Calu3 (cell line): ENCODE results near the gene NSFL1C. TPM values are rescaled to one million over a fixed set of nuclear protein-coding genes. Genes with fewer than 3 reads are reported as not detected.

ENCODE experiments used
- BruUV-seq: library from RNA; stranded (reverse); fragments of 400-500 nt; replicated peaks from 2 replicates; lab custom pipeline; 2021; lab: Mats Ljungman, UMichigan
- CTCF ChIA-PET: fragments of 300-600 bp; sonication (Branson Sonifier 250); formaldehyde crosslinking; loops from one replicate; lab custom pipeline; 2022; ENCODE audit warnings: antibody characterized with exemption; lab: Charles Lee
- DNase-seq: peaks from one replicate; pipeline ENCODE4 v3.0.0; 2022
- H3K27ac Mint-ChIP-seq: one replicate; pipeline ENCODE4 v1.8.0; 2022; ENCODE audit warnings: mixed read lengths; ENCODE audit not compliant: unreplicated experiment
- H3K27me3 Mint-ChIP-seq: one replicate; pipeline ENCODE4 v1.8.0; 2022; ENCODE audit warnings: mixed read lengths; ENCODE audit not compliant: unreplicated experiment
- H3K36me3 Mint-ChIP-seq: one replicate; pipeline ENCODE4 v1.8.0; 2022; ENCODE audit warnings: mild to moderate bottlenecking, moderate library complexity, mixed read lengths; ENCODE audit not compliant: insufficient read depth, unreplicated experiment
- H3K4me1 Mint-ChIP-seq: one replicate; pipeline ENCODE4 v1.8.0; 2022; ENCODE audit warnings: mild to moderate bottlenecking, low read depth, mixed read lengths; ENCODE audit not compliant: unreplicated experiment
- H3K4me3 Mint-ChIP-seq: one replicate; pipeline ENCODE4 v1.8.0; 2022; ENCODE audit warnings: mild to moderate bottlenecking, low read depth, moderate library complexity, mixed read lengths; ENCODE audit not compliant: unreplicated experiment
- H3K9me3 Mint-ChIP-seq: one replicate; pipeline ENCODE4 v1.8.0; 2022; ENCODE audit warnings: low read depth, mixed read lengths; ENCODE audit not compliant: unreplicated experiment
- intact Hi-C: fragments of 100-400 bp; cut with micrococcal nuclease; formaldehyde crosslinking; loops from one replicate; pipeline ENCODE4 v1.10.0; 2022; ENCODE audit not compliant: unreplicated experiment
- total RNA-seq: library from RNA; stranded (reverse); gene quantifications from 2 replicates; pipeline ENCODE4 v1.2.3, GENCODE V29; 2022
- TF ChIP-seq, protein P1 (sequence below): fragments of 200-600 bp; IDR thresholded peaks from one replicate; pipeline ENCODE4 v1.8.0; 2022; ENCODE audit warnings: antibody characterized with exemption; ENCODE audit not compliant: unreplicated experiment

NSFL1C gene
- total RNA-seq, 1 experiment from 2014 or later = 81.0 TPM

DNA sequence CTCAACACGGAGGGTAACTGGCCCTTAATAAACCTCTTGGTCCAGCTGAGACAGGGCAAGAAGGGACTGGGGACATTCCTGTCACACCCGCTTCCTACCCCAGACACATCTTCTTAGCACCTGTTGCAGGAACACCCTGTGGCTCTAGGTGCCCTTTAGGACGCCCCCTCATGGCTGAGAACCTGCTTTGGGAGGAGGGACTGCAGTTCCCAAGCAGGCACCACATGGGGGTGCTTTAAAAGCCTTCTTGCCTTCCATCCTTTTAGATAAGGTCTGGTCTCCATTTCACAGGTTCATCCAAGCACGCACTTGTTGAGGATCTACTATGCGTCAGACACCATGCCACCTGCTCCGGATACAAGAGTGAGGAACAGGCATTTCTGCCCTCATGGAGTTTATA lies 26.6 kb downstream of the NSFL1C start:
- peak; percentile 40 for DNase-seq
- Mint-ChIP-seq H3K36me3 (peaks cover 16% of the 10 kb centered on the region), H3K9me3 (no peaks in the 10 kb centered on the region), H3K27ac (no peak overlapping the region), H3K4me1 (no peaks in the 10 kb centered on the region), H3K27me3 (no peaks in the 10 kb centered on the region), H3K4me3 (no peak overlapping the region)
- TF ChIP-seq, protein P1, sequence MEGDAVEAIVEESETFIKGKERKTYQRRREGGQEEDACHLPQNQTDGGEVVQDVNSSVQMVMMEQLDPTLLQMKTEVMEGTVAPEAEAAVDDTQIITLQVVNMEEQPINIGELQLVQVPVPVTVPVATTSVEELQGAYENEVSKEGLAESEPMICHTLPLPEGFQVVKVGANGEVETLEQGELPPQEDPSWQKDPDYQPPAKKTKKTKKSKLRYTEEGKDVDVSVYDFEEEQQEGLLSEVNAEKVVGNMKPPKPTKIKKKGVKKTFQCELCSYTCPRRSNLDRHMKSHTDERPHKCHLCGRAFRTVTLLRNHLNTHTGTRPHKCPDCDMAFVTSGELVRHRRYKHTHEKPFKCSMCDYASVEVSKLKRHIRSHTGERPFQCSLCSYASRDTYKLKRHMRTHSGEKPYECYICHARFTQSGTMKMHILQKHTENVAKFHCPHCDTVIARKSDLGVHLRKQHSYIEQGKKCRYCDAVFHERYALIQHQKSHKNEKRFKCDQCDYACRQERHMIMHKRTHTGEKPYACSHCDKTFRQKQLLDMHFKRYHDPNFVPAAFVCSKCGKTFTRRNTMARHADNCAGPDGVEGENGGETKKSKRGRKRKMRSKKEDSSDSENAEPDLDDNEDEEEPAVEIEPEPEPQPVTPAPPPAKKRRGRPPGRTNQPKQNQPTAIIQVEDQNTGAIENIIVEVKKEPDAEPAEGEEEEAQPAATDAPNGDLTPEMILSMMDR = no peak
- intact Hi-C loops = no loop called here
- BruUV-seq = no TSS peak
- CTCF ChIA-PET = interaction anchor here (1.1 kb wide), 1 partner anchor 64 kb away, joined by 4 read pairs; no protein-coding TSS in a partner anchor

- CTCF ChIA-PET = interaction anchor here (1.1 to 1.4 kb wide), 2 partner anchors 28 to 65 kb away, joined by 4 to 6 read pairs; partner anchors contain the start of gene NSFL1C
- intact Hi-C loops = no loop called here
Measured at GRCh38 chr20:1438361-1438760, 28.3 kb downstream of the NSFL1C start.

DNA sequence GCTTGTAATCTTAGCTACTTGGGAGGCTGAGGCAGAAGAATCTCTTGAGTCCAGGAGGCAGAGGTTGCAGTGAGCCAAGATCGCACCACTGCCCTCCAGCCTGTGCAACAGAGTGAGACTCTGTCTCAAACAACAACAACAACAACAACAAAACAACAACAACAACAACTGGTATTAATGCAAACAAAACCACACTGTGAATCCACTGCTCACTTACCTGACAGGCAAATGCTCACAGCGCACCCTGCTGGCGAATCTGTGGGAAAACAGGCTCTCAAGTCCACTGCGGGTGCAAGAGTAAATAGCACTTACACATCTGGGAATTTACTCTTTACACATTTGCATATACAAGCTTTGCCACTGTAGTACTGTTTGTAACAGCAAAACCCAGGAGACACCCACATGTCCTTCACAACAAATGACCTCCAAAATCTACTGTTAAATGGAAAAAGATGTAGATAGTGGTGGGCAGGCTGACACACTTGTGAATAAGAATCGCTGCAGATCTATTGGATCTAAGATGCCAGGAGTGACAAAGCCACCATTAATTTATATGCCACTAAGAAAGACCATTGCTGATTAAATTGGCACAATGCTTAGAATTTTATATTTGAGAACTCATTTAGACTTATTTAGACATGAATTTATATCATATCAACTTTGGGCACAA lies 29.3 kb downstream of the NSFL1C start:
- intact Hi-C loops = no loop called here
- Mint-ChIP-seq H3K9me3 (no peaks in the 10 kb centered on the region), H3K4me3 (no peak overlapping the region), H3K36me3 (peaks cover 9% of the 10 kb centered on the region), H3K27me3 (no peaks in the 10 kb centered on the region), H3K27ac (no peak overlapping the region), H3K4me1 (no peaks in the 10 kb centered on the region)
- CTCF ChIA-PET = interaction anchor here (1.0 to 1.1 kb wide), 2 partner anchors 29 to 67 kb away, joined by 3 to 6 read pairs; partner anchors contain the start of gene NSFL1C
- TF ChIP-seq, protein P1 = peak; percentile 65
- peak; percentile 57 for DNase-seq
- BruUV-seq = no TSS peak

More at GRCh38 chr20:1438361-1438760, 28.3 kb downstream of the NSFL1C start:
- no peak for DNase-seq
- H3K9me3 Mint-ChIP-seq = no peaks in the 10 kb centered on the region
- TF ChIP-seq, protein P1 = no peak
- peaks cover 16% of the 10 kb centered on the region for H3K36me3 Mint-ChIP-seq
- no TSS peak for BruUV-seq
- H3K4me1 Mint-ChIP-seq = no peaks in the 10 kb centered on the region
- H3K27ac Mint-ChIP-seq = no peak overlapping the region
- H3K27me3 Mint-ChIP-seq = no peaks in the 10 kb centered on the region
- H3K4me3 Mint-ChIP-seq = no peak overlapping the region

DNA sequence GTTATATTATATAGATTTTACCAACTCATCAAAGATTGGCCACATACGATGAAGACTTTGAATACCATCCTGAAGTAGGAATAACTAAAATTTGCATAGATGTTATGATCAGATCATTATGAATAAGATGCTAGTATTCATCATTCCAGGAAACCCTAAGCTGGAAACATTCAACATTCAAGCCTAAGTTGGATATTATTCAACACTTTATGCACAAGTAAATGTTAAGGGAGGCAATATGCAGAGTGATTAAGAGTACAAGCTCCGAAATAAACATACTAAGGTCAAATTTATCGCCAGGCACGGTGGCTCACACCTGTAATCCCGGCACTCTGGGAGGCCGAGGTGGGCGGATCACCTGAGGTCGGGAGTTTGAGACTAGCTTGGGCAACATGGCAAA lies 30.4 kb downstream of the NSFL1C start:
- Mint-ChIP-seq H3K27ac (no peak overlapping the region), H3K36me3 (no peaks in the 10 kb centered on the region), H3K27me3 (no peaks in the 10 kb centered on the region), H3K4me3 (no peak overlapping the region), H3K9me3 (no peaks in the 10 kb centered on the region), H3K4me1 (no peaks in the 10 kb centered on the region)
- CTCF ChIA-PET = no interaction called here
- DNase-seq = no peak
- no TSS peak for BruUV-seq
- TF ChIP-seq, protein P1 = no peak
- intact Hi-C loops = no loop called here
